GM18951 (cell line): ENCODE data around the gene SMARCA4.

Source experiments
- POLR2A ChIP-seq: IDR thresholded peaks from 4 replicates; pipeline ENCODE4 v1.6.1; 2011; ENCODE audit warnings: mild to moderate bottlenecking; ENCODE audit not compliant: insufficient read length, insufficient read depth; ENCODE audit errors: extremely low read depth
- in situ Hi-C: fragments of 300-500 bp; cut with MboI; formaldehyde crosslinking; loops from one replicate; pipeline ENCODE4 v1.12.0; 2022; ENCODE audit warnings: low sequenced_read_pairs, mixed read lengths, inconsistent platforms; ENCODE audit not compliant: unreplicated experiment

The SMARCA4 gene

DNA sequence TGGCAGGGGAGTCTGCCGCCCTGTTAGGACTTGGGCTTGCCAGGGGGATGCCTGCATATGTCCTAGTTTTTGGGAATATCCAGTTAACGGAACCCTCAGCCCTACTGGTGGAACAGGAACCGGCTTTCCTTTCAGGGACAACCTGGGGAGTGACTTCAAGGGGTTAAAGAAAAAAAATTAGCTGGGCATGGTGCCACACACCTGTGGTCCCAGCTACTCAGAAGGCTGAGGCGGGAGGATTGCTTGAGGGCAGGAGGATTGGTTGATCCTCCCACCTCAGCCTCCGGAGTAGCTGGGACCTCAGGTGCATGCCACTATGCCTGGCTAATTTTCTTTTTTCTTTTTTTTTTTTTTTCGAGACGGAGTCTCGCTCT lies 150.9 kb downstream of the SMARCA4 start:
- no peak for TF ChIP-seq POLR2A
- in situ Hi-C loops = no loop called here
